ENCODE results near the gene CCDC33. TPM values are rescaled to one million over a fixed set of nuclear protein-coding genes. Genes with fewer than 3 reads are reported as not detected.

CCDC33 gene
- total and polyA plus RNA-seq, 7 donors: 0.01 to 0.03 TPM; not detected in 5

GRCh38 chr15:74381190-74381453, 145.0 kb downstream of the CCDC33 start:
- Histone ChIP-seq H3K9me3 (no peaks in the 10 kb centered on the region), H3K4me3 (no peak overlapping the region), H3K4me1 (no peaks in the 10 kb centered on the region), H3K27ac (no peak overlapping the region), H3K36me3 (ENCODE audit: insufficient read depth in 1 of 2, low read depth in 1 of 2) (no peaks in the 10 kb centered on the region), H3K27me3 (ENCODE audit: insufficient read depth in 3 of 3, low read length in 2 of 3) (no peaks in the 10 kb centered on the region)
- no peak for DNase-seq
- no peak for TF ChIP-seq CTCF (IDR thresholded peaks at IDR 0.05)
- intact Hi-C loops (cut with DNase I): loop anchor here in 1 of 2 donors (5.0 kb wide), 1 partner anchor 106 kb away; no protein-coding TSS in a partner anchor
- WGBS, 3 donors: 56 to 77% (median 74%) methylated on average over 2 of the region's 2 CpGs
- no peak for ATAC-seq

- Histone ChIP-seq H3K4me1 (no peaks in the 10 kb centered on the region), H3K27me3 (ENCODE audit: insufficient read depth in 3 of 3, low read length in 2 of 3) (no peaks in the 10 kb centered on the region), H3K27ac (no peak overlapping the region), H3K4me3 (no peak overlapping the region), H3K36me3 (ENCODE audit: insufficient read depth in 1 of 2, low read depth in 1 of 2) (no peaks in the 10 kb centered on the region), H3K9me3 (no peaks in the 10 kb centered on the region)
- 52 to 72% (median 72%) methylated on average over 5 of the region's 5 CpGs for WGBS, 3 donors
- intact Hi-C loops (cut with DNase I): loop anchor here in 1 of 2 donors (5.0 kb wide), 1 partner anchor 106 kb away; no protein-coding TSS in a partner anchor
- no peak for TF ChIP-seq CTCF (IDR thresholded peaks at IDR 0.05)
- ATAC-seq (no peak), DNase-seq (peak in 1 of 2 donors; percentile 19)
Observed at GRCh38 chr15:74381481-74381880, 145.4 kb downstream of the CCDC33 start.

GRCh38 chr15:74382004-74382816, 146.1 kb downstream of the CCDC33 start:
- DNase-seq (peak; percentile 86 to 89), ATAC-seq (peak; percentile 89 to 96 (median 93))
- Histone ChIP-seq H3K9me3 (no peaks in the 10 kb centered on the region), H3K4me3 (no peak overlapping the region), H3K36me3 (ENCODE audit: insufficient read depth in 1 of 2, low read depth in 1 of 2) (no peaks in the 10 kb centered on the region), H3K27me3 (ENCODE audit: insufficient read depth in 3 of 3, low read length in 2 of 3) (no peaks in the 10 kb centered on the region), H3K27ac (no peak overlapping the region), H3K4me1 (no peaks in the 10 kb centered on the region)
- intact Hi-C loops (cut with DNase I): loop anchor here (1.0 to 5.0 kb wide), 4 partner anchors 56 to 107 kb away; no protein-coding TSS in a partner anchor
- peak; percentile 95 for TF ChIP-seq CTCF (IDR thresholded peaks at IDR 0.05)
- WGBS, 3 donors: 39 to 40% (median 39%) methylated on average over 13 of the region's 13 CpGs

- Histone ChIP-seq H3K4me3 (no peak overlapping the region), H3K4me1 (no peaks in the 10 kb centered on the region), H3K36me3 (ENCODE audit: insufficient read depth in 1 of 2, low read depth in 1 of 2) (no peaks in the 10 kb centered on the region), H3K27me3 (ENCODE audit: insufficient read depth in 3 of 3, low read length in 2 of 3) (no peaks in the 10 kb centered on the region), H3K27ac (no peak overlapping the region), H3K9me3 (no peaks in the 10 kb centered on the region)
- no peak for ATAC-seq
- no peak for TF ChIP-seq CTCF (IDR thresholded peaks at IDR 0.05)
- no peak for DNase-seq
- intact Hi-C loops (cut with DNase I): loop anchor here (2.0 to 5.0 kb wide), 3 partner anchors 56 to 106 kb away; no protein-coding TSS in a partner anchor
- WGBS, 3 donors: 90 to 96% (median 91%) methylated on average over 4 of the region's 4 CpGs
Observed at GRCh38 chr15:74383286-74383685, 147.2 kb downstream of the CCDC33 start.
